GM12873 (cell line): ENCODE results near the gene PKD2.

ENCODE experiments used
- TF ChIP-seq, protein P1 (sequence below): IDR thresholded peaks from 2 replicates; pipeline ENCODE4 v1.5.1; 2012; ENCODE audit warnings: low read depth, mild to moderate bottlenecking, moderate library complexity, low read length, control low read depth; ENCODE audit not compliant: insufficient read depth; ENCODE audit errors: missing control alignments

Gene PKD2

GRCh38 chr4:88005946-88006345, 1.5 kb upstream of the PKD2 start:
- TF ChIP-seq, protein P1, sequence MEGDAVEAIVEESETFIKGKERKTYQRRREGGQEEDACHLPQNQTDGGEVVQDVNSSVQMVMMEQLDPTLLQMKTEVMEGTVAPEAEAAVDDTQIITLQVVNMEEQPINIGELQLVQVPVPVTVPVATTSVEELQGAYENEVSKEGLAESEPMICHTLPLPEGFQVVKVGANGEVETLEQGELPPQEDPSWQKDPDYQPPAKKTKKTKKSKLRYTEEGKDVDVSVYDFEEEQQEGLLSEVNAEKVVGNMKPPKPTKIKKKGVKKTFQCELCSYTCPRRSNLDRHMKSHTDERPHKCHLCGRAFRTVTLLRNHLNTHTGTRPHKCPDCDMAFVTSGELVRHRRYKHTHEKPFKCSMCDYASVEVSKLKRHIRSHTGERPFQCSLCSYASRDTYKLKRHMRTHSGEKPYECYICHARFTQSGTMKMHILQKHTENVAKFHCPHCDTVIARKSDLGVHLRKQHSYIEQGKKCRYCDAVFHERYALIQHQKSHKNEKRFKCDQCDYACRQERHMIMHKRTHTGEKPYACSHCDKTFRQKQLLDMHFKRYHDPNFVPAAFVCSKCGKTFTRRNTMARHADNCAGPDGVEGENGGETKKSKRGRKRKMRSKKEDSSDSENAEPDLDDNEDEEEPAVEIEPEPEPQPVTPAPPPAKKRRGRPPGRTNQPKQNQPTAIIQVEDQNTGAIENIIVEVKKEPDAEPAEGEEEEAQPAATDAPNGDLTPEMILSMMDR: no peak

DNA sequence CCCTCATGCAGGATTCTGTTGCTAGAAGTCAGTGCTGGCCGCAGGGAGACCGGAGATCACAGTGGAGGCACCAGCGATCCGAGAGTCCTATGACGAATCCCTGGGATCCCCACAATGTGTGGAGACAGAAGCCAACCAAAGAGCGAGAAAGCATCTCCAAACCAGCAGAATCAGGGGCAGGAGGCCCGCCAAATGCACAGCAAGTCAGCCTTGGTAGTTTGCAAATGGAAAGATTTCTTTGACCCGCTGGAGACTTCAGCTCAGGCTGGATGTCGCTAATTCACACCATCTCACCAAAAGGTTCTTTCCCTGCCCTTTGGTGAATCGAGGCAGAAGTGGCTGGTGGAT, 505 bp upstream of the PKD2 start:
- TF ChIP-seq, protein P1: no peak

DNA sequence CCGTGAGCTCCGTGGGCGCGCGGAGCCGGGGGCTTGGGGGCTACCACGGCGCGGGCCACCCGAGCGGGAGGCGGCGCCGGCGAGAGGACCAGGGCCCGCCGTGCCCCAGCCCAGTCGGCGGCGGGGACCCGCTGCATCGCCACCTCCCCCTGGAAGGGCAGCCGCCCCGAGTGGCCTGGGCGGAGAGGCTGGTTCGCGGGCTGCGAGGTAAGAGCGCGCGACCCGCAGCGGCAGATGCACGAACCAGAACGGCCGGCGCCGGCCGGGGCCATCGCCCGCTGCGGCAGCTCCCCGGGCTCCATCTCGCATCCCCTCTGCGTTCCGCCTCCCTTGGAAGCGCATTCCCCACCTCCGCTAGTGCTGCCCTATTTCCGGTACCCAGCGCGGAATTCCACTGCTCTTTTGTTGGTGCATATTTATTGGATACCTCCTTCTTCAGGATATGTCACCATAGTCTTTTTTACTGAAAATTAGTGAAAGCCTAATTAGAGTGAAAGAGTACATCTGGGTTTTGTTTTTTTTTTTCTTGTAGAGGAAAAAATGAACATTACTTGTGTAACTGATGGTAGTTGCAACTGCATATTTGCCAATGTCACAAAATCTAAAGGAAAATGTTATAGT, 797 bp downstream of the PKD2 start:
- TF ChIP-seq, protein P1: no peak

- TF ChIP-seq, protein P1: no peak
Observed at GRCh38 chr4:88008743-88009171, 1.3 kb downstream of the PKD2 start.

- TF ChIP-seq, protein P1: no peak
Observed at GRCh38 chr4:88009871-88010270, 2.4 kb downstream of the PKD2 start.

GRCh38 chr4:88010966-88011365, 3.5 kb downstream of the PKD2 start:
- TF ChIP-seq, protein P1: no peak

- TF ChIP-seq, protein P1: no peak
Observed at GRCh38 chr4:88012647-88013046, 5.2 kb downstream of the PKD2 start.
